HepG2 (cell line): ENCODE results near the gene PSMC3IP. TPM values are rescaled to one million over a fixed set of nuclear protein-coding genes. Genes with fewer than 3 reads are reported as not detected.
A peak's percentile ranks its signal among the peaks of the same experiment; 100 is the strongest.

ENCODE experiments used
- FOXO1 ChIP-seq: sonication (generic); formaldehyde crosslinking; IDR thresholded peaks from 2 replicates; pipeline ENCODE4 v1.4.0; 2020; ENCODE audit warnings: missing genetic modification reagents
- FOXO4 ChIP-seq: sonication (generic); formaldehyde crosslinking; conservative IDR thresholded peaks from 2 replicates; pipeline ENCODE4 v1.8.1; 2023; ENCODE audit warnings: missing genetic modification reagents
- GATAD2A ChIP-seq: IDR thresholded peaks from 2 replicates; pipeline ENCODE4 v1.6.1; 2016
- KDM1A ChIP-seq: IDR thresholded peaks from 2 replicates; pipeline ENCODE4 v1.6.1; 2016; ENCODE audit warnings: missing compliant biosample characterization
- KDM5A ChIP-seq: fragments of 200-600 bp; sonication (generic); IDR thresholded peaks from 2 replicates; pipeline ENCODE4 v1.7.0; 2018; ENCODE audit warnings: antibody characterized with exemption, mild to moderate bottlenecking, low read length, borderline replicate concordance
- LCORL ChIP-seq, 2 experiments: fragments of 450-650 bp in 1 of 2; sonication (generic) in 1 of 2; formaldehyde crosslinking in 1 of 2; IDR thresholded peaks; 2 replicates each; pipeline versions ENCODE4 v1.5.0 to v1.6.1; 2017 to 2020; ENCODE audit warnings: antibody characterized with exemption in 1 of 2, missing genetic modification reagents in 1 of 2
- MIER2 ChIP-seq: IDR thresholded peaks from 2 replicates; pipeline ENCODE4 v1.6.1; 2016; ENCODE audit warnings: missing biosample characterization, missing genetic modification reagents
- MXI1 ChIP-seq: IDR thresholded peaks from 3 replicates; pipeline ENCODE4 v1.6.1; 2012; ENCODE audit warnings: low read depth, low read length, inconsistent platforms, borderline replicate concordance
- NCOR1 ChIP-seq: fragments of 200-600 bp; sonication (generic); IDR thresholded peaks from 2 replicates; pipeline ENCODE4 v1.7.0; 2017; ENCODE audit warnings: antibody characterized with exemption, low read length, borderline replicate concordance
- SOX13 ChIP-seq, 3 experiments: fragments of 450-650 bp in 1 of 3; sonication (generic) in 1 of 3; formaldehyde crosslinking in 1 of 3; IDR thresholded peaks in 2 of 3; conservative IDR thresholded peaks in 1 of 3; 2 replicates each; pipeline versions ENCODE4 v1.5.0 to v1.6.1; 2016 to 2020; ENCODE audit warnings: antibody characterized with exemption in 1 of 3, mild to moderate bottlenecking in 1 of 3, missing compliant biosample characterization in 1 of 3, missing genetic modification reagents in 1 of 3, moderate library complexity in 1 of 3
- TBX2 ChIP-seq: sonication (generic); formaldehyde crosslinking; IDR thresholded peaks from 2 replicates; pipeline ENCODE4 v1.5.0; 2020; ENCODE audit warnings: missing genetic modification reagents, mild to moderate bottlenecking, borderline replicate concordance
- ZBTB33 ChIP-seq: sonication (generic); formaldehyde crosslinking; IDR thresholded peaks from 2 replicates; pipeline ENCODE4 v1.4.0; 2020; ENCODE audit warnings: missing genetic modification reagents
- ZNF34 ChIP-seq: sonication (generic); formaldehyde crosslinking; IDR thresholded peaks from 2 replicates; pipeline ENCODE4 v1.4.0; 2020; ENCODE audit warnings: mild to moderate bottlenecking, missing genetic modification reagents, borderline replicate concordance
- ZNF367 ChIP-seq: sonication (generic); formaldehyde crosslinking; IDR thresholded peaks from 2 replicates; pipeline ENCODE4 v1.4.0; 2020; ENCODE audit warnings: missing genetic modification reagents, borderline replicate concordance
- polyA plus RNA-seq, 8 experiments: library from polyadenylated mRNA; depleted of rRNA in 3 of 8; stranded (reverse) in 7 of 8; unstranded in 1 of 8; fragments of >200 nt; fragmentation: Illumina TruSeq in 4 of 8; extraction: Trizol in 4 of 8; gene quantifications; 2 replicates each; pipeline versions ENCODE4 v1.2.1 to v1.2.3, GENCODE V29; 2011 to 2016; ENCODE audit warnings: low read depth in 4 of 8, missing spikeins in 1 of 8, mixed read lengths in 1 of 8; ENCODE audit not compliant: insufficient read depth in 1 of 8
- total RNA-seq, 5 experiments: library from RNA; depleted of rRNA; stranded (reverse); fragments of >200 nt; fragmentation: Illumina TruSeq; extraction: Trizol; gene quantifications; 2 replicates each; pipeline ENCODE4 v1.2.3, GENCODE V29; 2016; ENCODE audit warnings: low read depth in 1 of 5
- TF ChIP-seq, protein P1 (sequence below): sonication (generic); formaldehyde crosslinking; IDR thresholded peaks from 2 replicates; pipeline ENCODE4 v1.5.1; 2020; ENCODE audit warnings: mild to moderate bottlenecking, missing genetic modification reagents, moderate library complexity
- TF ChIP-seq, protein P2 (sequence below): sonication (generic); formaldehyde crosslinking; IDR thresholded peaks from 2 replicates; pipeline ENCODE4; 2020; ENCODE audit warnings: missing genetic modification reagents, mild to moderate bottlenecking, borderline replicate concordance

Gene PSMC3IP
- total and polyA plus RNA-seq, 2 of the 13 experiments (the other 11 are each of a cell fraction or from before 2014, with no cell fraction given) = 6.5 to 22.4 TPM

- TF ChIP-seq, protein P1, sequence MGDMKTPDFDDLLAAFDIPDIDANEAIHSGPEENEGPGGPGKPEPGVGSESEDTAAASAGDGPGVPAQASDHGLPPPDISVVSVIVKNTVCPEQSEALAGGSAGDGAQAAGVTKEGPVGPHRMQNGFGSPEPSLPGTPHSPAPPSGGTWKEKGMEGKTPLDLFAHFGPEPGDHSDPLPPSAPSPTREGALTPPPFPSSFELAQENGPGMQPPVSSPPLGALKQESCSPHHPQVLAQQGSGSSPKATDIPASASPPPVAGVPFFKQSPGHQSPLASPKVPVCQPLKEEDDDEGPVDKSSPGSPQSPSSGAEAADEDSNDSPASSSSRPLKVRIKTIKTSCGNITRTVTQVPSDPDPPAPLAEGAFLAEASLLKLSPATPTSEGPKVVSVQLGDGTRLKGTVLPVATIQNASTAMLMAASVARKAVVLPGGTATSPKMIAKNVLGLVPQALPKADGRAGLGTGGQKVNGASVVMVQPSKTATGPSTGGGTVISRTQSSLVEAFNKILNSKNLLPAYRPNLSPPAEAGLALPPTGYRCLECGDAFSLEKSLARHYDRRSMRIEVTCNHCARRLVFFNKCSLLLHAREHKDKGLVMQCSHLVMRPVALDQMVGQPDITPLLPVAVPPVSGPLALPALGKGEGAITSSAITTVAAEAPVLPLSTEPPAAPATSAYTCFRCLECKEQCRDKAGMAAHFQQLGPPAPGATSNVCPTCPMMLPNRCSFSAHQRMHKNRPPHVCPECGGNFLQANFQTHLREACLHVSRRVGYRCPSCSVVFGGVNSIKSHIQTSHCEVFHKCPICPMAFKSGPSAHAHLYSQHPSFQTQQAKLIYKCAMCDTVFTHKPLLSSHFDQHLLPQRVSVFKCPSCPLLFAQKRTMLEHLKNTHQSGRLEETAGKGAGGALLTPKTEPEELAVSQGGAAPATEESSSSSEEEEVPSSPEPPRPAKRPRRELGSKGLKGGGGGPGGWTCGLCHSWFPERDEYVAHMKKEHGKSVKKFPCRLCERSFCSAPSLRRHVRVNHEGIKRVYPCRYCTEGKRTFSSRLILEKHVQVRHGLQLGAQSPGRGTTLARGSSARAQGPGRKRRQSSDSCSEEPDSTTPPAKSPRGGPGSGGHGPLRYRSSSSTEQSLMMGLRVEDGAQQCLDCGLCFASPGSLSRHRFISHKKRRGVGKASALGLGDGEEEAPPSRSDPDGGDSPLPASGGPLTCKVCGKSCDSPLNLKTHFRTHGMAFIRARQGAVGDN = peak; percentile 87
- TF ChIP-seq KDM5A = 0 out of 2 replicates have a peak, but pooled peaks have one; percentile 45
- TF ChIP-seq MXI1 = peak; percentile 57; the same call in 1 of the 3 replicates
- 0 out of 2 replicates have a peak, but pooled peaks have one; percentile 22 for TF ChIP-seq ZNF34 (CRISPR knock-in tag)
- TF ChIP-seq, protein P2, sequence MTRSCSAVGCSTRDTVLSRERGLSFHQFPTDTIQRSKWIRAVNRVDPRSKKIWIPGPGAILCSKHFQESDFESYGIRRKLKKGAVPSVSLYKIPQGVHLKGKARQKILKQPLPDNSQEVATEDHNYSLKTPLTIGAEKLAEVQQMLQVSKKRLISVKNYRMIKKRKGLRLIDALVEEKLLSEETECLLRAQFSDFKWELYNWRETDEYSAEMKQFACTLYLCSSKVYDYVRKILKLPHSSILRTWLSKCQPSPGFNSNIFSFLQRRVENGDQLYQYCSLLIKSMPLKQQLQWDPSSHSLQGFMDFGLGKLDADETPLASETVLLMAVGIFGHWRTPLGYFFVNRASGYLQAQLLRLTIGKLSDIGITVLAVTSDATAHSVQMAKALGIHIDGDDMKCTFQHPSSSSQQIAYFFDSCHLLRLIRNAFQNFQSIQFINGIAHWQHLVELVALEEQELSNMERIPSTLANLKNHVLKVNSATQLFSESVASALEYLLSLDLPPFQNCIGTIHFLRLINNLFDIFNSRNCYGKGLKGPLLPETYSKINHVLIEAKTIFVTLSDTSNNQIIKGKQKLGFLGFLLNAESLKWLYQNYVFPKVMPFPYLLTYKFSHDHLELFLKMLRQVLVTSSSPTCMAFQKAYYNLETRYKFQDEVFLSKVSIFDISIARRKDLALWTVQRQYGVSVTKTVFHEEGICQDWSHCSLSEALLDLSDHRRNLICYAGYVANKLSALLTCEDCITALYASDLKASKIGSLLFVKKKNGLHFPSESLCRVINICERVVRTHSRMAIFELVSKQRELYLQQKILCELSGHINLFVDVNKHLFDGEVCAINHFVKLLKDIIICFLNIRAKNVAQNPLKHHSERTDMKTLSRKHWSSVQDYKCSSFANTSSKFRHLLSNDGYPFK (CRISPR knock-in tag) = peak; percentile 30; the same call in 1 of the 2 replicates
- no peak for TF ChIP-seq FOXO4 (CRISPR knock-in tag)
- peak; percentile 90; the same call in 1 of the 2 replicates for TF ChIP-seq NCOR1
- TF ChIP-seq LCORL (IDR thresholded peaks at IDR 0.05) = no peak
- peak; percentile 86 for TF ChIP-seq LCORL (CRISPR knock-in tag; IDR thresholded peaks at IDR 0.05)
- peak; percentile 39; the same call in 1 of the 2 replicates for TF ChIP-seq MIER2
- TF ChIP-seq ZBTB33 (CRISPR knock-in tag) = peak; percentile 71; the same call in 1 of the 2 replicates
- TF ChIP-seq KDM1A (CRISPR knock-in tag) = peak; percentile 52; the same call in 1 of the 2 replicates
- no peak for TF ChIP-seq SOX13 (IDR thresholded peaks at IDR 0.05)
- peak in 1 of 2 experiments; percentile 69; a peak in 2 of 4 replicates for TF ChIP-seq SOX13 (CRISPR knock-in tag; conservative IDR thresholded peaks at IDR 0.05 in 1 of 2, IDR thresholded peaks at IDR 0.05 in 1 of 2)
- peak; percentile 61 for TF ChIP-seq TBX2 (CRISPR knock-in tag)
- TF ChIP-seq ZNF367 (CRISPR knock-in tag) = no peak
- TF ChIP-seq GATAD2A (CRISPR knock-in tag) = peak; percentile 96
- TF ChIP-seq FOXO1 (CRISPR knock-in tag) = peak; percentile 87
Measured at GRCh38 chr17:42564815-42565522, 12.6 kb downstream of the PSMC3IP start (continued).
